HG03354 (cell line): ENCODE measurements around the gene STARD8.
"Not testable (repeated sequence)": the region's sequence is repeated elsewhere in the genome, so short reads cannot be mapped to it uniquely, and the experiment has no call there.

Experiments used
- ATAC-seq: cut with Tn5 transposase; IDR thresholded peaks from one replicate; pipeline ENCODE4 v1.9.1; 2021; ENCODE audit warnings: mild to moderate bottlenecking; ENCODE audit not compliant: unreplicated experiment, poor library complexity, severe bottlenecking

STARD8 gene

DNA sequence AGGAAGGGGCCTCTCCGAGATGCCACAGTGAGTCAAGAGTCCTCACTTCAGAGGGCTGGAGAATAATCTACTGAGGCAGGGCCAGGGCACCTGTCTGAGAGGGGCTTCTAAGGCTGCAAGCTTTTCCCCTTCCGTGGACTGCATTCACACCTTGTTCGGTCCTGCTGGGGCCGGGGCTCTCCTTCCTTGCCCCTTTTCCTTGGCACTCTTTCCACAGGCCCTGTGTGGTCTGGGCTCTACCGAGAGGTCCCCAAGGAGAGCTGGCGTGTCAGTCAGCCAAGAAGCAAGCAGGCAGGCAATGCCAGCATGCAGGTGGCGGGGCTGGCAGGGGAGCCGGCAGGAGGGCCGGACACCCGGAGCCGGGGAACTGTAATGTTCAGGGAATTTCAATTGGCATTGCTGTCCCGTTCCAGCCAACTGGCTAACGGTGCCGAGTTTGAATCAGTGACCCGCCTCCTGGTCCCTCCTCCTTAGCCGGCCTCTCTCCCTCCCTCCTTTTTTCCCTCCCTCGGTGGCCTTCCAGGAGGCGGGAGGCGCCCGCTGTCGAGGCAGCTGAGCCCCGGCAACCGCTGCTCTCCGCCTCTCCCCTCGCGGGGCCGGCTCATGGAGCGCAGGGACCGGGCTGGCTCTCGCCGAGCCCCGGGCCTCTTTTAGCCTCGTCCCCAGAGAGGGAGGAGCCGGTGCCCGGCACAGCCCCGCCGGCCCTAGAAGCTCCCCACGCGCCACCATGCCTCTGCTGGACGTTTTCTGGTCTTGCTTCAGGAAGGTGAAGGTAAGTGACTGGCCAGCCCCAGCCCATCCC is at the start of gene STARD8:
TSS of gene STARD8 (plus strand) at position 511 of the 802 bp plus-strand sequence. CDS start at position 728, 217 bp downstream.
- no peak for ATAC-seq

DNA sequence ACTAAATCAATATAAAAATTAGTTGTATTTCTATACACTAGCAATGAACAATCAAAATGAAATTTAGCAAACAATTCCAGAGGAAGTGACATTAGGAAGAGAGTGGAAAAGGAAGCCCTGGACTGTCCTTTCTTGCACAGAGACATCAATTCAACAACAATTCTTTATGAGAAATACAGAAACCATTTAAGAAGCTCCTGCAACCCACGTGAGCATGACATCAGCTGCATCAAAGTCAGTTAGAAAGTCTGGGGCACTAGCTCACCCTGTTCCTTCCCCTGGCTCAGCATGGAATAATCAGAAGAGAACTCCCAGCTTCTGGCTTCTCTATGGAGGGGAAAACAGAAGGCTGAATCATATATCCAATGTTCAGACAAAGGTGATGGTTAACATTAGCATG is 48.6 kb upstream of the STARD8 start:
- ATAC-seq: no peak

GRCh38 chrX:68599256-68600152 is 48.0 kb upstream of the STARD8 start:
- no peak for ATAC-seq

- ATAC-seq: not testable (repeated sequence)
Measured at GRCh38 chrX:68604216-68604615, 43.2 kb upstream of the STARD8 start.

GRCh38 chrX:68614733-68615132 is 32.7 kb upstream of the STARD8 start:
- ATAC-seq: not testable (repeated sequence)

DNA sequence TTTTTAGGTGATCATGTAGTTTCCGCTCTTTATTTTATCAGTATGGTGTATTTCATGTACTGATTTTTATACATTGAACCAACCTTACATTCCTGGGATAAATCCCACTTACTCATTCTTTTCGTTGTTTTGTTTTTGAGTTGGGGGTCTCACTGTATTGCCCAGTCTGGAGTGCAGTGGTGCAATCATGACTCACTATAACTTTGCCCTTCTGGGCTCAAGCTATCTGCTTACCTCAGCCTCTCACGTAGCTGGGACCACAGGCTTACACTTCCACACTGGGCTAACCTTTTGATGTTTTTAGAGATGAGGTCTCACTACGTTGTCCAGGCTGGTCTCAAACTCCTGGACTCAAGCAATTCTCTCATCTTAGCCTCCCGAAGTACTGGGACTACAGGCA is 19.5 kb upstream of the STARD8 start:
- no peak for ATAC-seq

- ATAC-seq: not testable (repeated sequence)
Measured at GRCh38 chrX:68629936-68630335, 17.5 kb upstream of the STARD8 start.

DNA sequence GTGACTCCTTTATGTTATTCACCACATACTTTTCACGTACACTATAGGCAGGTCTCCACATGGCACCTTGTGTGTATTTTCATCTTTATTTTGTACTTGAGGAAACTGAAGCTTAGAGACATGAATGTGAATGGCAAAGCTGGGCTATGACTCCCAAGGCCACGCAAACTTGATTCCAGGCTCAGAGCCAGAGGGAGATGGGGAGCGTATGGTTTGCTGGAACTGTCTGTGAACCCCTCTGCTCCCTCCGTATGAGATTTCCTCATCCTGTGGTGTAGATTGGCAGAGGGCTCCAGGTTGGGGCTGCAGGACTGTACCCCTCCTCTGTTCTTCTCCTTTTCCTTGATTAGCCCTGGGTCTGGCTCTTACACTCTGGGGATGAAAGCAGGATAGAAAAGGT is 16.1 kb upstream of the STARD8 start:
- ATAC-seq: no peak

DNA sequence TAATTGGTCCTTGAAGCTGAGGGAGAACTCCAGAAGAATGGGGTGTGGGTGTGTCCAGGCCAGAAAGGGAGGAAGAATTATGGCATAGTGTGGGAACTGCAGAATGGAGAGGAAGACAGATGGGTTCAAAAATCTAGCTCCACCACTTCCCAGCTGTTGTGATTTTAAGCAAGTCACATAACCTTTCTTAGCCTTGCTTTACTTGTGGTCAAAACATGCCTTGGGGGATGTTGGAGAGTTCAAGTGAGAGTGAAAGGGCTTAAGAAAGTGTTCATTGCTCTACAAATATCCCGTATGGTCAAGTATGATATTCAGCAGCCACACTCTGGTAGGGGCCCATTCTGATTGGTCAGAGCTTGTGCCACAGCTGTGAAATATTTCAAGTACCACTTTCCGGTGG is 15.0 kb upstream of the STARD8 start:
- no peak for ATAC-seq

- ATAC-seq: no peak
Measured at GRCh38 chrX:68633981-68634380, 13.5 kb upstream of the STARD8 start.

GRCh38 chrX:68634649-68635227 is 12.7 kb upstream of the STARD8 start:
- ATAC-seq: no peak

DNA sequence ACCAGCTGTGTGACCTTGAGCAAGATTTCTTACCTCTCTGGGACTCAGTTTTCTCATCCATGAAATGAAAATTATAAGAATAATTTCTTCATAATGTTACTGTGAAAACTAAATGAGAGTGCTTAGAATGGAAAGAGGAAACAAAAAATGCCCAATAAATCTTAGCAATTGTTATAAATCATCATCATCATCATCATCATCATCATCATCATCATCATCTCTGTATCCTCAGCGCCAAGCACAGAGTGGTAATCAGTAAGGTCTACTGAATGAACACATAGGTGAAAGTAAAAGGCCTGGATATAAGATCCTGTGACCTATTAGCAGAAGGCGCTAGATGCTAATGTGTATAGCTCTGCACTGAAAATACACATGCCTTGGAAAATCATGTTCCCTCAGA is 6.8 kb upstream of the STARD8 start:
- ATAC-seq: no peak

GRCh38 chrX:68644861-68645260 is 2.6 kb upstream of the STARD8 start:
- ATAC-seq: no peak

DNA sequence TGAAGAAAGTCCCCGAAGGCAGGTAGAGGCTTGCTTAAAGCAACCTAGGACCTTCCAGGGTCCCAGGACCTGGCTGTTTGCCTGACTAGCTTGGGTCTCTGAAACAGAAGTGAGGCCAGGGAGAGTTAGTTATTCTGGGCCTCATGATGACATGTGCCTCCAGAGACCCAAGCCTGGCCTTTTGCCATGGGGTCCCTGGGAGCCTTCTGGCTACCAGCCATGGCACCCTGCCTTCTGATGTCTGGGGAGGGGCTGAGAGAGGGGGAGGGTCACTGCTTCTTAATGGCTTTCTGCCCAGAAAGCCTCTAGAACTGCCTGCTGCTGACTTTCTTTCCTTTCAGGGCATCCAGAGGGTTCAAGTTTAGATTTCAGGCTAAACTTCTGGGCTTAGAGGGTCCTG is 1.0 kb upstream of the STARD8 start:
- no peak for ATAC-seq

GRCh38 chrX:68648960-68649359 is 1.5 kb downstream of the STARD8 start:
- no peak for ATAC-seq

- no peak for ATAC-seq
Measured at GRCh38 chrX:68650491-68650890, 3.0 kb downstream of the STARD8 start.

GRCh38 chrX:68651110-68651509 is 3.6 kb downstream of the STARD8 start:
- no peak for ATAC-seq

DNA sequence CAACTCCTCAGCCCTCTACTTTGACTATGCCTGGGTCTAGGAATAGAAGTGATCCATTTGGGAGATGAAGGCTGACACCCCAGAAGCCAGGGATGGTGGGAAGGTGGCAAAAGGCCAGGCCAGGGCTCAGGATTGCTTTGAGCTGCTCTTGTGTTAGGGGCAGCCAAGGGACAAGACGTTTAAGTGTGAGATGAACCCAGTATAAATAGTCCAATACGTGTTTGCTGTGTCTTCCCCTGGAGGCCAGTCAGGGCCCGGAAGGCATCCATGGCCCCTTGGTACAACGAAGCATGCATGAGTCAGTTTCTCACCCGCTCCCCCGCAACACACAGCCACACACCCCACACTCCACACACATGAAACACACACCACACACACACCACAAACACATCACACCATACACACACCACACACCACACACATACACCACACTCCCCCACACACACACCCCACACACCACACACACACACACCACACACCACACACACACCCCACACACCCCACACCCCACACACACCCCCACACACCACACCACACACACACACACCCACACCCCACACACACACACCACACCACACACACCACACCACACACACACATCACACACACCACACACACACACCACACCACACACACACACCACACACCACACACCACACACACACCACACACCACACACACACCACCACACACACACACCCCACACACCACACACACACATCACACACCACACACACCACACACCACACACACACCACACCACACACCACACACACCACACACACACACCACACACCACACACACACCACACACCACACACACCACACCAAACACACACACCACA is 5.1 kb downstream of the STARD8 start:
- no peak for ATAC-seq

DNA sequence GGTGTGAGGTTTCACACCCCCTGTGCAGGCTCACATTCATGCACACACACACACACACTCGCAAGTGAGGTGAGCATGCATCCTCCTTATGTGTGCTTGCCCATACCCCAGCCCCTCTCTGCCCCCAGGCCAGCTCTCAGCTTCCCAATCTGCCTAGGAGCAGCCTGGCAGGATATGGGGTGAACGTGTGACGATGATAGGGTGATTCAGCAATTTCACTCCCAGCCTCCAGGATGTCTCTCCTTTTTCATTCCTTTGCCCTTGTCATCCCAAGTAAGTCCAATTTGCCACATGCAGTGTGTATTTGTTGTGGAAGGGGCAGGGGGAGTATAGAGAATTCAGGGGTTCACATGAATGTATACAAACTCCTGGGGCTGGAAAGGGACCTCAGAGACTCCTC is 7.2 kb downstream of the STARD8 start:
- no peak for ATAC-seq

DNA sequence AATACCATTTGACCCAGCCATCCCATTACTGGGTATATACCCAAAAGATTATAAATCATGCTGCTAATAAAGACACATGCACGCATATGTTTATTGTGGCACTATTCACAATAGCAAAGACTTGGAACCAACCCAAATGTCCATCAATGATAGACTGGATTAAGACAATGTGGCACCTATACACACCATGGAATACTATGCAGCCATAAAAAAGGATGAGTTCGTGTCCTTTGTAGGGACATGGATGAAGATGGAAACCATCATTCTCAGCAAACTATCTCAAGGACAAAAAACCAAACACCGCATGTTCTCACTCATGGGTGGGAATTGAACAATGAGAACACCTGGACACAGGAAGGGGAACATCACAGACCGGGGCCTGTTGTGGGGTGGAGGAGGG is 9.0 kb downstream of the STARD8 start:
- ATAC-seq: not testable (repeated sequence)
